Embryonic facial prominence (tissue), 1 donor: ENCODE data around the gene FAM156A.
A peak's percentile ranks its signal among the peaks of the same experiment; 100 is the strongest.
"Not testable (repeated sequence)": the region's sequence is repeated elsewhere in the genome, so short reads cannot be mapped to it uniquely, and the experiment has no call there.

Experiments
- DNase-seq: peaks from one replicate; pipeline ENCODE4 v3.0.0-alpha.2; 2016; ENCODE audit errors: extremely low spot score

Gene FAM156A

GRCh38 chrX:52958113-52958959, at the start of gene FAM156A:
Gene FAM156A, minus strand, starts transcription at chrX:52958518. Its CDS starts 9,930 bp downstream, at chrX:52948588.
- DNase-seq: not testable (repeated sequence)

GRCh38 chrX:53005327-53005726, 47.0 kb upstream of the FAM156A start:
- DNase-seq: no peak

- DNase-seq: no peak
Observed at GRCh38 chrX:53004811-53005210, 46.5 kb upstream of the FAM156A start.

GRCh38 chrX:53004038-53004437, 45.7 kb upstream of the FAM156A start:
- DNase-seq: no peak

- DNase-seq: no peak
Observed at GRCh38 chrX:53003111-53003510, 44.8 kb upstream of the FAM156A start.

- no peak for DNase-seq
Observed at GRCh38 chrX:53001958-53002357, 43.6 kb upstream of the FAM156A start.

GRCh38 chrX:53000447-53001135, 42.3 kb upstream of the FAM156A start:
- DNase-seq: no peak

- DNase-seq: no peak
Observed at GRCh38 chrX:52995987-52996331, 37.6 kb upstream of the FAM156A start.

- peak; percentile 71 for DNase-seq
Observed at GRCh38 chrX:52995135-52995986, 37.0 kb upstream of the FAM156A start.

GRCh38 chrX:52990848-52991247, 32.5 kb upstream of the FAM156A start:
- no peak for DNase-seq

- DNase-seq: not testable (repeated sequence)
Observed at GRCh38 chrX:52990011-52990631, 31.8 kb upstream of the FAM156A start.

GRCh38 chrX:52988985-52989917, 30.9 kb upstream of the FAM156A start:
- no peak for DNase-seq

- no peak for DNase-seq
Observed at GRCh38 chrX:52983321-52984000, 25.1 kb upstream of the FAM156A start.

- DNase-seq: no peak
Observed at GRCh38 chrX:52979993-52980392, 21.7 kb upstream of the FAM156A start.

- no peak for DNase-seq
Observed at GRCh38 chrX:52979568-52979967, 21.2 kb upstream of the FAM156A start.

- DNase-seq: no peak
Observed at GRCh38 chrX:52977953-52978352, 19.6 kb upstream of the FAM156A start.

GRCh38 chrX:52975576-52975975, 17.3 kb upstream of the FAM156A start:
- DNase-seq: not testable (repeated sequence)

GRCh38 chrX:52974336-52974992, 16.1 kb upstream of the FAM156A start:
- not testable (repeated sequence) for DNase-seq

- not testable (repeated sequence) for DNase-seq
Observed at GRCh38 chrX:52967922-52968321, 9.6 kb upstream of the FAM156A start.
